GM15510 (cell line): ENCODE measurements around the gene HSF5.

Source experiments
- POLR2A ChIP-seq: IDR thresholded peaks from 3 replicates; pipeline ENCODE4 v1.6.1; 2011; ENCODE audit warnings: borderline replicate concordance; ENCODE audit not compliant: insufficient read length; ENCODE audit errors: extremely low read depth

Gene HSF5

DNA sequence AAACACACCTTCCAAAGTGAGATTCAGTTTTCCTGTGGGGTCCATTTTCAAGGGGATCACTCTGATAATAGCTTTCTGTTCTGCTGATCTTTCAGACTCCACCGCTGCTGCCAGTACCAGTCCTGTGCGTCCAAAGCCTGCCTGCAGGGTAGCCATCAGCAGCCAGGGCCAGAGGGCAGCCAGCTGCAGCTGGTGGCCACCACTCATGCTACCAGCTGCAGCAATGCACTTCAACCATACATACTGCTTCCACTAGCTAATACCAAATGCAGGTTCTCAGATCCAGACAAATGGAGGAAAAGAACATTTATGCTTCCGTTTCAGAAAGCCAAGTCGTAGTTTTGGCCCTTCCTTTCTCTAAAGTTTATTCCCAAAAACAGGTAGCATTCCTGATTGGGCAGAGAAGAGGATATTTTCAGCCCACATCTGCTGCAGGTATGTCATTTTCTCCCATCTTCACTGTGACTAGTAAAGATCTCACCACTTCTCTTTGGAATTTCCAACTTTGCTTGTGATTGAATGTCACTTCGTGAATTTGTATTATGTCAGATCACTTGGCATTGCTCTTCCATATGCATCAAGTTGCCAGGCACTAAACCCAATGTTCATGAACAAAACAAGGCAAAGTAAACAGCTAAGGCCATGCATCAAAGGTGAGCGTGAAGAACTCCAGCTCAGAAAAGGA lies 72.7 kb downstream of the HSF5 start:
- TF ChIP-seq POLR2A, result no peak

DNA sequence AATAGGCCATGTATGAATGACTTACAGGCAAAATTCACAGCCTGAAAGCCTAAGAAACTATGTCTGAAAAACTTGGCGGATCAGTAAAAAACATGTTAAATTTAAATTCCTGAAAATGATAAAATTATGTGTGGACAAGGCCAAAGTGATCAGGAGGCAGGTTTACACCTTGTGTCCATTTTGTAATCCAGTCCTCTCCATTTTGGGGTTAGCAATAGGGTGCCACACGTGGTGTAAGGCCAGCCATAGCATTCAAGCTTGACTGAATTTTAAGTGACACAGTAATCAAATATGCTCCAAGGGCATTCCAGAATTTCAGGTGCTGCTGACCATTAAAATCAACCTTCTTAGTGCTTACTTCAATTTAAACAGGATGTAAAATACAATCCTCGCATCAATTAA lies 73.6 kb downstream of the HSF5 start:
- no peak for TF ChIP-seq POLR2A

DNA sequence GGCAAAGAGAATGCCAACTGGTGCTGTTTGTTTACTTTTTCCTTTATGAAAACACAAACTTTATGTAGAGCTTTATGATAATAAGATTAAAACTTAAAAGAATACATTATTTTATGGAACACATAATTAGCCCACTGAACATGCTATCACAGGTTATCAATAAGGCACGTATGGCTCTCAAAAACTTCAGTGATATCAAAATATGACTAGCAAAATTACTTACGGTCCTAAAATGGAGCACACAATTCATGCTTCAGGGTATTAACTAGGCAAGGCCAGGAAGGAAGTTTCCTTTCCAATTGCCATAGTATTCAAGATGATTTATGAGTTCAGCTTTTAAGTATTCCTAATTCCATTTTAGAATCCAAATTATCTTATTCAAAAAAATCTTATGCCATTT lies 74.5 kb downstream of the HSF5 start:
- no peak for TF ChIP-seq POLR2A

DNA sequence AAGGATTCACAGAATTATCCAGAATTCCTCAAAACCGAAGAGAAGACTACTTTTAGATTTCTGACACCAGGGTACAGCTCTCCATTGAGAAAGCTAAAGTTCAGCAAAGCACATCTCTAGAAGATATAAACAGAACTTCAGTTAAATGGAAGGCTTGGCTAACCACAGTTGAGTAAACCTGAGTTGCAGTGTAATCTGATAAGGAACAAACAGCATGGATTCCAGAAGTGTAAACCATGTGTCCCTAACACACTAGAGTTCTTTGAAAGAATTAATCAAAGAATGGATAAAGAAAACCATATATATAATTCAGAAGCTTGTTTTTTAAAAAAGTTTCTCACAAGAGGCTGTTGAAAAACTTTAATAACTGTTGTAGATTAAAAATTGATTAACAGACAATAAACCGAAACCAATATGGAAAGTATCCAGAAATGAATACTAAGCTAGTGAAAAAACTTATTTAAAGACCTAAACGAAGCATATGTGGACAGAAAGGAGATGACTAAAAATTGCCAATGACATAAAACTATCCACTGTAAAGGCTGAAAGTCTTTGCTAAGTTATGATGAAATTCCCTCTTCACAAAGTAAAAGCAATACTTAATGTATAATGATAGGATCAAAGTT lies 75.1 kb downstream of the HSF5 start:
- no peak for TF ChIP-seq POLR2A

DNA sequence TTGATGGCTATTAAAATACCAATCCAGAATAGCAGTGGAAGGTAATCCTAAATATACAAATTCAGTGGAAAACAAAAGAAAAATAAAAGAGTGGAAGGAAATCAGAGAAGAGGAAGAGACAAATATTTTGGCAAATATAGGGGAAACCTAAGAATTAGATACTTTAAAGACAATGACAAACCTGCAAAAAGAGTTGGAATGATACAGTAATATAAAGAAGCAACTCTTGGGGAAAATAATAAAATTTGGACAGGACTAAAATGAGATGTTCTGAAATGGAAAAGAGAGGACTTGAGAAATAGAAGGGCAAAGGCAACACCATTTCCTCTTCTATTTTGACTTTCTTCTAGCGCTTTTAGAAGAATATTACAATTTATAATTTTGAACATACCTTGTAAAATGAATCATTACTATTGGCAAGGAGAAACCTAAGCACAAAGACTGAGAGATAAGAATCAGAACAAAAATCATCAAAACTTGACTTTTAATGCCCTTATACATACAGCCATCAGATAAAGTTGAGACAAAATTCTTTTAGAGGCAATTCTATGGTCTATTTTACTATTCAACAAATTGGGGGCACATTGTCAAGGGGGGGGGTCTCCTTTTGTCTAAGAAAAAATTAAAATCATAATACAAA lies 76.0 kb downstream of the HSF5 start:
- TF ChIP-seq POLR2A, result no peak

DNA sequence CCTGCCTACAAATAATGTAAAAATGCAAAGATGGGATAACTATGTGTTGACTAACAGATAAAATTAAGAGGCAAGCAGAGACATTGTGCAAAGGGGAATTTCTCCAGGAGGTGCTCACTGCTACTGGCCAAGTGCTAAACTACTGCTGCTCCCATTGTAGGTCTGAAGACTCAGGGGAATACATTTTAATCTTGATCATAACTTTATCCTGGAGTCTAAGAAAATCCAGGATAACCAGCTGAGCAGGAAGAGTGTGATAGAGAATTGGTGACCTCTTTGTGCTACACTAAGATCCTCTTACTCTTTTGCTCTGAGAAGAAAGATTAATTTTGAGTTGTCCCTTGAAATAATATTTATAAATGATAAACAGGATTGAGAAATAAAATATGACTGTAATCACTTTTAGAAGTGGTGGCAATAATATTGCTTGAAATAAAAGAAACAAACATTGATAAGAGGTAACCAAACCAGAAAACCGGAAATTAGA lies 76.8 kb downstream of the HSF5 start:
- TF ChIP-seq POLR2A, result no peak

DNA sequence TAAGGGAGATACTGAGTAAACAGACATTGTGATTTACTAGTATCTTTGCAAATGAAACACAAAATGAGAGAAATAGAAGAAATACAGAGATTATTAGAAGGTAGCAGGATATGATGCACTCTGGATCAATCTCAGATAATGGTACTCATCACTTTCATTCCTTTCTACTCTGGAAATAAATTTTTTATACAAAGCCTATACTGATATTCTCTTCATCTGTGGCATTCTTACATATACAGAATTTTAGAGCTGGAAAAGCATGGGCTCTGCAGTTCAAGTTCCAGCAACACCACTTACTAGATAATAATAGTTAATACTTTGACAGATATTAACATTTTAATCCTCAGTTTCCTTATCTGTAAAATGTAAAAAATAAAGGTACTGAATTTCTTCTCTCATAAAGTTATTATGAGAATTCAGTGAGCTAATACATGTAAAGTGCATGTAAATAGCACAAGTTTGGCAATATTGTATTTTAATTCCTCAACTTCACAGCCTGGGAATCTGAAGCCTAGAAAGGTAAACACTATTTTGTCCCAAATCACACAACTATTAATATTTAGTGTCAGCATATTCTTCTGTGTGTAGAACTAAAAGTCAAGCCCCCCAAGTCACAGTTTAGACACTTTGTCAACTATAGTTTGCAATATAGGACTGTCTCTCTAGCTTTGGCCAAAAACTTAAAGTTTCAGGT lies 77.3 kb downstream of the HSF5 start:
- no peak for TF ChIP-seq POLR2A

DNA sequence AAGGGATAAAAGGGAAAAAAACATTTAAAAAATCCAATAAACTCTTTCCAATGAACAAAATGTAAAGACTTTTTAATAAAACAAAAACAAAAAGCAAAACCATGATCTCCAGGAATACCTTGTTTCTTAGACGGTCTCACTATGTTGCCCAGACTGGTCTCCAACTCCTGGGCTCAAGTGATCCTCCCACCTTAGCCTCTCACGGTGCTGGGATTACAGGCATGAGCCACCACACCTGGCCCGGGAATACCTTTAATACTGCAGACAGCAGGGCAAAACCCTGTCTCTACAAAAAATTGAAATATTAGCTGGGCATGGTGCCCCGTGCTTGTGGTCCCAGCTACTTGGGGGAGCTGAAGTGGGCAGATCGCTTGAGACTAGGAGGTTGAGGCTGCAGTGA lies 78.8 kb downstream of the HSF5 start:
- no peak for TF ChIP-seq POLR2A

DNA sequence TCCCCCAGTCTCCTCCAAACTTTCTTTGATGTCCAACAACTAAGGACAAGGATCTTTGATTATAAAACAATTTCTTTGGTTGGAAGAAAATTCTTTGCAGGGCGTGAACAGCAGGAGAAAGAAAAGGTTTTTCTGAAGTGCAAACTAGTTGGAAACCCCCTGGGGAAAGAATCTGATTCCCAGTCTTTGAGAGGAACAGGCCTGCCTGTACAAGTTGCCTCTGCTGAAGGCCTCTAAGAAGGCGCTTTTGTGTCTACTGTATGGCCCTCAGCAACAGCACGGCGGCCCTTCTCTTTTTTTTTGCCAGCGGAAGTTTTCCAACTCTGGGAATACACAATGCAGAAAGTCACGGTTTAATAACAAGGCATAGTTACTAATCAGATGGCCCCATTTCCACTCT lies 84.9 kb downstream of the HSF5 start:
- TF ChIP-seq POLR2A, result no peak

DNA sequence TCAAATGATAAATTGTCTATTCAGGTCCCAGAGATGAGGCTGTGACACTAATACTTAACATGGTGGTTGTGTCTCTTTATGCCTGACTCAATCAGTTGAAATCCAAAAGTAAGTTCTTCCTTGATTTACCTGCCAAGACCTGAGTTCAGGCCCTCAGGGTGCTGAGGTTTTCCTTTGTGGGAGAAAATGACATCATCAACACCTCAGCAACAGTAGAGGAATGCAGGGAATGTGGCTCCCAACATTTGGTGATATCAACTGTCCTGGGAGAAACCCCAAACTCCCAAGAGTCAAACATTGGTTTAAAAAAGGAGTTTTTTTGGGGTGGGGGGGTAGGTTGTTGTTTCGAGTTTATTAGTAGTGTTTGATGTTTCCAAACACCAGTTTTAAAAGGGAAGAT lies 85.5 kb downstream of the HSF5 start:
- TF ChIP-seq POLR2A, result no peak

DNA sequence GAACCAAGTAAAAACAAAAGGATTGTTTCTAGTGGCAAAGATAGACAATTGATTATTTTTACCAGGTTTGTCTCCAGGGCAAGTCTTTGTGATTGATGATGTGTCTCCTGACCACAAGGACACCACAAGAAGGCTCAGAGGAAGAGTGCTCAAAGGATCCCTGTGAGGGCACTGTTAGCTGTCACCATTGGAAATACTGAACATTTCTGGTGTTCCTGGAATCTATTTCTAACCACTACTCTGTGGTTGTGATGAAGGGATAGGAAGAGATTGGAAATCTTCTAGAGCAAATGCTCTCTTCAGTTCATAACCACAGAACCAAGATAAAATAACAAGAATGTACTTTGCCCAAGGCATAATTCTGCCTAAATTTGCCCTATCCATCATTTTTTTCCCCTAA lies 86.2 kb downstream of the HSF5 start:
- TF ChIP-seq POLR2A, result no peak

DNA sequence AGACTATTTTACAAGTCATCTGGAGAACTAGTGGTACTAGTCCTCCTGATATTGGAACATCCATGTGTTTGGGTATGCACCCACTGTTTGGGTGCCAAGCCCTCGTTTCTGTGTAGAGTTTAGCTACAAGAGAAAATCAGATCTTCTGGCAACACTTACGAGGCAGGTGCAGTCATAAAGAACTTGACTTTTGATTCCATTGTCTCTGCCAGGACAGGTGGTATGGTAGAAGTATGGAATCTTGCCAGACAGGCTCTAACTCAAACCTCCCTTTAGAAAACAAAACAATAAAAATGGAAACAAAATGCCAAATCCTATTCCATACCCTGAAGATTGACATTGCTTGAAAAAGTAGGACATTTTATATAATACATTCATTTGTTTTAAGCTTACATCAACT lies 86.9 kb downstream of the HSF5 start:
- no peak for TF ChIP-seq POLR2A

DNA sequence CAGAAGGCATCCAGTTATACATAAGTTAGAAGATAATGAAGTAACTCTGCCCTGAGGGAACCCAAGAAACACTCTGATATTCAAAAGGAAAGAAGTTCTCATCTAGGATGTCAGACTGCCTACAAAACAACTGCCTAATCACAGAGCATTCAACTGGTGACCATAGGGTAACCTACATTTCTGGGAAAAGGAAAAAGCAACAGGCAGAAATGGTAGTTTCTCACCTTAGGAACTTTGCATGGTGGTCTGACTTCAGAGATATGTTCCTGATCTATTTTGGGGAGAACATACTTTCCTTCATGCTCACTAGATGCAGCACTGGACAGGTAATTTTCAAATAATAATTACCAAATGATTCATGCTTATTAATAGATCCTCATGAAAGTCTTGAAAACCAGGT lies 87.4 kb downstream of the HSF5 start:
- TF ChIP-seq POLR2A, result no peak

DNA sequence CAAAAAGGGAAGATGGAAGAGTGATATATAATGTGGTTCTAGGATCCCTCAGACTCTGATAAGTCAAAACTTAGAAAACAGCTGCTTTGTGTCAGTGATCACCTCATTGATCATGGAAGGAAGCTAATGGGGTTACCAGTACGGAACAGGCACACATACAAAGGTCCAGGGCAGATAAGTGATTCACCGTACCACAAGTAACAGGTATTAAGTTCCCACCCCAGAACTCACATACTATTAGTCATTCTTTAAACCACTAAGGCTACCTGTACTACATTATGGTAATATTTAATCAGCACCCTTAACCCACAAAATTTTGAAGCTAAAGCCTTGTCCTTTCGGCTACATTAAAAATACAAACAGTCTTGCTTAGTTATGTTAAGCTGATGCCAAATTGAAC lies 88.2 kb downstream of the HSF5 start:
- TF ChIP-seq POLR2A, result no peak

DNA sequence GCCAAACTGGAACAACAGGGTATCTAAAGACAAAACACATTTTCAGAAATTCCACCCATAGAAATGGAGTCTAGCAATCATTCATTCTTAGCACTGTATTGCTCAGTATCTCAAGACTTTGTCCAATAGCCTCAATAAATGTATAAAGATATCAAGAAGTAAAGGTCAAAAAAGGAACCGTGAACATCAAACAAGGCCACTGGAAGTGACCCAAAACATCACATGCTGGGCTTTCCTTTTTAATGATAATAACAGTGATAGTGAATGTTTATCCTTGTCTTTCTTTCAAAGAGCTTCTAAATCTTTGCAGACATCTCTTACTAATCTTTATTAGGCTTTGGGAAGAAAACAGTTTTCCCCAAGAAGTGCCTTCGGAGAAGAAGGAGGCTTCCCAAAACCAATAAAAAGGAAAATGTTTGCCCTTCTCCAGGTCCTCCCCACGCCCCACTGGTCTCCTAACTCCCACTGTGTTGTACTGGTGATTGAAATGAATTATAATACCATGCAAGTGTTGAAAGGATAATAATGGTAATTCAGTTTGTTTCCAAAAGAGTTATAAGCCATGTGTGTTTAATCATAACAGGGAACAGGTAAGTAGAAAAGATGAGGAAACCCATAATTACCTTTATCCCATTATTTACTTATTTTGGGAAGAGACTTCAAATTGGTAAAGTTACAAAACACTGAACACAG lies 89.5 kb downstream of the HSF5 start:
- no peak for TF ChIP-seq POLR2A
